ENCODE measurements around the gene CCDC167. TPM values are rescaled to one million over a fixed set of nuclear protein-coding genes. Genes with fewer than 3 reads are reported as not detected.

Gene CCDC167
- total RNA-seq, 2 donors from 2014 or later = 7.6 to 10.9 TPM

DNA sequence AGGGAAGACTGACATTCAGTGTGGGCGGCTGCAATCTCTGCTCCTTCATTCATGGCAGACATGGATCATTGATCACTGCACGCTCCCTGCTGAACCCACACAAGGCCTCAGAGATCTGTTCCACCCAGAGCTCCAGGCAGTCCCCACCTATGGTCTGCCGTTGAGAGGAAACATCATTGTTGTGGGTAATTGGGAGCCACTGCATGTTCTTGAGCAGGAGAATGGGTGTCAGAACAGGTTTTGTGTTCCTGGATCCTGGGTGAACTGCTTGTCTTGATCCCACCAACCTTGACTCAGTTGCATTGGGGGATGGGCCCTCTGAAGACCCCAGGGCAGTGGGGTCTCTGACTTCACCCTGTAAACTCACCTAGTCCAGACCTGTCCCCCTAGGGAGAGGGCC, 23.1 kb upstream of the CCDC167 start:
- Histone ChIP-seq H3K4me3 (no peak overlapping the region), H3K36me3 (replicated peaks in 1 of 2; ENCODE audit: insufficient read depth in 1 of 2, low read depth in 2 of 2) (no peaks in the 10 kb centered on the region), H3K27ac (no peak overlapping the region), H3K9me3 (no peaks in the 10 kb centered on the region), H3K27me3 (no peaks in the 10 kb centered on the region), H3K4me1 (no peaks in the 10 kb centered on the region)
- ATAC-seq = no peak
- WGBS, 2 donors = 72 to 76% methylated on average over 3 of the region's 3 CpGs
- TF ChIP-seq POLR2A (IDR thresholded peaks at IDR 0.05) = no peak
- TF ChIP-seq, protein P1, sequence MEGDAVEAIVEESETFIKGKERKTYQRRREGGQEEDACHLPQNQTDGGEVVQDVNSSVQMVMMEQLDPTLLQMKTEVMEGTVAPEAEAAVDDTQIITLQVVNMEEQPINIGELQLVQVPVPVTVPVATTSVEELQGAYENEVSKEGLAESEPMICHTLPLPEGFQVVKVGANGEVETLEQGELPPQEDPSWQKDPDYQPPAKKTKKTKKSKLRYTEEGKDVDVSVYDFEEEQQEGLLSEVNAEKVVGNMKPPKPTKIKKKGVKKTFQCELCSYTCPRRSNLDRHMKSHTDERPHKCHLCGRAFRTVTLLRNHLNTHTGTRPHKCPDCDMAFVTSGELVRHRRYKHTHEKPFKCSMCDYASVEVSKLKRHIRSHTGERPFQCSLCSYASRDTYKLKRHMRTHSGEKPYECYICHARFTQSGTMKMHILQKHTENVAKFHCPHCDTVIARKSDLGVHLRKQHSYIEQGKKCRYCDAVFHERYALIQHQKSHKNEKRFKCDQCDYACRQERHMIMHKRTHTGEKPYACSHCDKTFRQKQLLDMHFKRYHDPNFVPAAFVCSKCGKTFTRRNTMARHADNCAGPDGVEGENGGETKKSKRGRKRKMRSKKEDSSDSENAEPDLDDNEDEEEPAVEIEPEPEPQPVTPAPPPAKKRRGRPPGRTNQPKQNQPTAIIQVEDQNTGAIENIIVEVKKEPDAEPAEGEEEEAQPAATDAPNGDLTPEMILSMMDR (IDR thresholded peaks at IDR 0.05) = no peak
- DNase-seq = no peak
- intact Hi-C loops (cut with DNase I) = no loop called here

DNA sequence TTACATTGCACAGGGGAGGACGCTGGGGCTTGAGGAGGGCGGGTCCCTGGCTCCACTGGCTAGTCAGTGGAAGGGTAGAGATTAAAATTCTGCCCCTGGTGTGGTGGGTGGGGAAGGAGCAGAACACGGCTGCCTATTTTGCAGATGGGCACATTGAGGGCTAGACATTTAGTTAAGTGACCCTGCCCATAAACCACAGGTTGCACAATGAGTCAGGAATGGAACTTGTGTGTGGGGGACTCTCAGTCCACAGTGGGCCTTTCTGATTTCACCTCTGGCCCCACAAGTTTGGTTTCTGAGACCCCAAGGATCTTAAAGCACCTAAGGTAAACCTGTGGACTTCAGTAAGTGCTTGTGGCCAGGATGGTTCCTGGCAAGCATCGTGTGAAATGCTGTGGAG, 22.0 kb upstream of the CCDC167 start:
- Histone ChIP-seq H3K36me3 (replicated peaks in 1 of 2; ENCODE audit: insufficient read depth in 1 of 2, low read depth in 2 of 2) (no peaks in the 10 kb centered on the region), H3K4me3 (no peak overlapping the region), H3K4me1 (peaks cover under 1% of the 10 kb centered on the region), H3K27ac (no peak overlapping the region), H3K27me3 (no peaks in the 10 kb centered on the region), H3K9me3 (no peaks in the 10 kb centered on the region)
- TF ChIP-seq, protein P1 (IDR thresholded peaks at IDR 0.05) = no peak
- no peak for TF ChIP-seq POLR2A (IDR thresholded peaks at IDR 0.05)
- WGBS, 2 donors = 50 to 60% methylated on average over 3 to 4 of the region's 4 CpGs
- no peak for DNase-seq
- intact Hi-C loops (cut with DNase I) = no loop called here
- no peak for ATAC-seq

DNA sequence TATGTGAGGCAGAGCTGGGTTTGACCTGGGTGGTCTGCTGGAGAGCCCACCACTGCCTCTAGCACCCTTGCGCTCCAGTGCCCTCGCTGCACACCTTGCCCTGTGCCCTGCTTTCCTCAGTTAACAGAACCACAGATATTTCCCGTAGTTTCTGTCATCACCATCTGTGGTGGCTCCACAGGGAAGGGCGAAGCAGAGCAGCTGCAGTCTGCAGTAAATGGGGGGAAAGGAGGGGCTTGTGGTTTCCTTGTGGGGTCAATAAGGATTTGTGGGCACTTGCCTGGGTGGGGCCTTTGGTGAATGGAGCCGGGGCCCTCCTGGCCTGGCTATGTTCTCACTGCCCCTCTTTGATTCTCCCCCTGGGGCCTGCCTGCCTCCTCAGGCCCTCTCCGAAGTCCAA, 21.2 kb upstream of the CCDC167 start:
- Histone ChIP-seq H3K4me1 (peaks cover 8% of the 10 kb centered on the region), H3K27me3 (no peaks in the 10 kb centered on the region), H3K4me3 (no peak overlapping the region), H3K27ac (no peak overlapping the region), H3K36me3 (replicated peaks in 1 of 2; ENCODE audit: insufficient read depth in 1 of 2, low read depth in 2 of 2) (no peaks in the 10 kb centered on the region), H3K9me3 (no peaks in the 10 kb centered on the region)
- intact Hi-C loops (cut with DNase I) = no loop called here
- DNase-seq (no peak), ATAC-seq (no peak)
- 63 to 66% methylated on average over 2 to 6 of the region's 6 CpGs for WGBS, 2 donors
- TF ChIP-seq, protein P1 (IDR thresholded peaks at IDR 0.05) = no peak
- no peak for TF ChIP-seq POLR2A (IDR thresholded peaks at IDR 0.05)

DNA sequence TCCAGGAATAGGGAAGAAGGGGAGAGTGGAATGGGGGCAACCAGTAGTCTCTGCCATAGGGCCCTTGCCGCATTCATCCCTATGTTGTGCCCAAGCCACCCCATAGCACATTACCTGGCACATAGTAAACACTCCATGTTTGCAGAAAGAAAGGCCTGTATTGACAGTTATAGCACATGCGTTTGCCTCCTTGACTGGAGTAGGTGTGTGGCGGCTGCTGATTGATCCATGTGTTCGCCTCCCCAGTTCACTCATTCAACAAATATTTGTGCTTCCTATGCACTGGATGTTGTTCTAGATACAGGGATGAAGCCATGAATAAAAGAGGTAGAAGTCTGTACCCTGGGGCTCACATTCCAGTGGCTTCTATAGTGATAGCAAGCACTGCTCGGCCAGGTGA, 19.8 kb upstream of the CCDC167 start:
- intact Hi-C loops (cut with DNase I) = no loop called here
- Histone ChIP-seq H3K4me3 (no peak overlapping the region), H3K4me1 (peaks cover 13% of the 10 kb centered on the region), H3K9me3 (no peaks in the 10 kb centered on the region), H3K27me3 (no peaks in the 10 kb centered on the region), H3K36me3 (replicated peaks in 1 of 2; ENCODE audit: insufficient read depth in 1 of 2, low read depth in 2 of 2) (no peaks in the 10 kb centered on the region), H3K27ac (no peak overlapping the region)
- ATAC-seq = no peak
- no peak for DNase-seq
- no peak for TF ChIP-seq POLR2A (IDR thresholded peaks at IDR 0.05)
- TF ChIP-seq, protein P1 (IDR thresholded peaks at IDR 0.05) = no peak
- 93 to 94% methylated on average over 5 of the region's 5 CpGs for whole genome bisulfite sequencing, 2 donors

DNA sequence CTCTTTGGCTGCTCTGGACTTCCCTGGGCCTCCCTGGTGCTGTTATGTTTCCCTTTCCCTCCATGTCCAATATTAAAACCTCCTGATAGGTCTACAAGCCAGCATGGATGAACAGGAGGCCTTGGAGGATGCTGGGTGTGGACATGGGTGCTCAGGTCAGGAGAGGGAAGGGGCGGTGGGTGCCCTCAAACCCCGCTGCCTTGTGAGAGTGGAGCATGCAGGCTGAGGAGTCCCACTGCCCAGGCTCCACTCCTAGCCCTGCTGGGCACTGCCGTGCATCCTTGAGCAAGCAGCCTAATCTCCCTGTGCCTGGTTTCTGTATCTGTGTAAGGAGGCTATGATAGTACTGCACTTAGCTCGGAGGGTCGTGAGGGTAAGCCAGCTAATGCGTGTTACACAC, 18.4 kb upstream of the CCDC167 start:
- no peak overlapping the region for H3K4me3 ChIP-seq
- no peaks in the 10 kb centered on the region for H3K27me3 ChIP-seq
- 95 to 97% methylated on average over 6 of the region's 6 CpGs for WGBS, 2 donors
- TF ChIP-seq, protein P1 (IDR thresholded peaks at IDR 0.05) = no peak
- TF ChIP-seq POLR2A (IDR thresholded peaks at IDR 0.05) = no peak
- H3K36me3 ChIP-seq (replicated peaks in 1 of 2; ENCODE audit: insufficient read depth in 1 of 2, low read depth in 2 of 2) = no peaks in the 10 kb centered on the region
- no peaks in the 10 kb centered on the region for H3K9me3 ChIP-seq
- H3K27ac ChIP-seq = no peak overlapping the region
- DNase-seq = no peak
- peaks cover 13% of the 10 kb centered on the region for H3K4me1 ChIP-seq
- no peak for ATAC-seq
- intact Hi-C loops (cut with DNase I) = no loop called here
